ENCODE data around the gene RAB21. TPM values are rescaled to one million over a fixed set of nuclear protein-coding genes. Genes with fewer than 3 reads are reported as not detected.

The RAB21 gene
- total and polyA plus RNA-seq, 7 experiments from 2014 or later, result 21.8 to 81.7 (median 67.5) TPM

DNA sequence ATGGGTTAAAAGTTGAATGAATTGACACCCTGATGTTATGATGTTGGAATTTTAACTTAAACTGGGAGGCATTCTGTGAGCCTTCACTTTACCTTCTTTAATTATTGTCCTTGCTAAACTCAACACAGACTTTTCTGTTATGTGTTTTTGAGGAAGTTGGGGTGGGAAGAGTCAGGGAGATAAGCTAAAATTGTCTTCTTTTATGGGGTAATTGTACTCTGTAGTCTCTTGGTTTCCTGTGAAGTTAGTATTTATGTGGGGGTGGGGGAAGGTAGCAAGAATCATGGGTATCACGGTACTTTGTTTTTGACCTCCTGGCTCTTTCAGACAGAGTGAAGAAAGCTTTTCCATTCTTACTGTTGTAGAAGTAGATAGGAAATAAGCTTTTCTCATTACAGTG lies 32.9 kb downstream of the RAB21 start:
- Histone ChIP-seq H3K4me3 (ENCODE audit: low read length) (no peak overlapping the region), H3K9me3 (ENCODE audit: control insufficient read depth in 2 of 3, low read length in 3 of 3) (no peaks in the 10 kb centered on the region), H3K36me3 (ENCODE audit: control insufficient read depth in 2 of 3, insufficient read depth in 3 of 3, low read length in 3 of 3) (peaks cover 0 to 25% (median 5%) of the 10 kb centered on the region in 3 experiments), H3K27ac (ENCODE audit: low read depth, low read length) (peak overlapping the region; percentile 3), H3K4me1 (ENCODE audit: control insufficient read depth in 2 of 2, insufficient read depth in 2 of 2, low read length in 2 of 2) (peaks cover 0 to 6% of the 10 kb centered on the region in 2 donors), H3K27me3 (ENCODE audit: control insufficient read depth in 2 of 2, insufficient read depth in 2 of 2, low read length in 2 of 2) (no peaks in the 10 kb centered on the region)
- Mint-ChIP-seq H3K4me1 (peaks cover 10 to 29% (median 15%) of the 10 kb centered on the region in 7 donors), H3K36me3 (peaks cover 0 to 29% (median 19%) of the 10 kb centered on the region in 5 donors), H3K27me3 (no peaks in the 10 kb centered on the region), H3K9me3 (no peaks in the 10 kb centered on the region), H3K4me3 (peak overlapping the region in 5 of 10 donors; percentile 9 to 41 (median 22)), H3K27ac (peak overlapping the region; percentile 3 to 88 (median 73))
- intact Hi-C loops (cut with micrococcal nuclease), result no loop called here
- peak in 1 of 9 donors; percentile 9 for DNase-seq
- ATAC-seq, result peak; percentile 41
- ChIA-PET CTCF (interaction anchor here (0.8 kb wide), 1 partner anchor 151 kb away, joined by 3 read pairs; no protein-coding TSS in a partner anchor), POLR2A (interaction anchor here (0.6 kb wide), 1 partner anchor 89 kb away, joined by 3 read pairs; no protein-coding TSS in a partner anchor)

DNA sequence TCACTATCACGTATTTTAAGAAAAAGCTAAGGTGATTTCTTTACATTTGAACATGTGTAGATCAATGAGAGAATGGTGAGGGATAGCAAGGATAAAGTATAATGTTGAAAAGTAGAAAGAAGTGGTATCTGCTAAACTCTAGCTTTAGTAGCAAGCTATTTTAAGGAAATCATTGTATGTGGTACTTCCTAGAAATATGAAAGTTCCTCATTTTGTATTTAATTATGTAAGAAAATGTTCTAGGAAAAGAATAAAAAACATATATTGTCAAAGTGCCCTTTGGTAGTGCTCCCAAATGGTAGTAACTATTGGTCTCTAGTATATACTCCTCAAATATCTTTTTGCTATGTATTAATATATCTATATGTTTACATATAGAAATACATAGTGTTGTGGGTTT lies 35.7 kb downstream of the RAB21 start:
- Mint-ChIP-seq H3K27ac (peak overlapping the region in 2 of 9 donors; percentile 52 to 72), H3K36me3 (peaks cover 0 to 16% (median 9%) of the 10 kb centered on the region in 5 donors), H3K4me3 (no peak overlapping the region), H3K4me1 (peaks cover 10 to 26% (median 15%) of the 10 kb centered on the region in 7 donors), H3K9me3 (no peaks in the 10 kb centered on the region), H3K27me3 (no peaks in the 10 kb centered on the region)
- ATAC-seq (no peak), DNase-seq (no peak)
- no peaks in the 10 kb centered on the region for H3K9me3 ChIP-seq (ENCODE audit: control insufficient read depth in 2 of 3, low read length in 3 of 3)
- peaks cover 0 to 11% (median 0%) of the 10 kb centered on the region in 3 experiments for H3K36me3 ChIP-seq (ENCODE audit: control insufficient read depth in 2 of 3, insufficient read depth in 3 of 3, low read length in 3 of 3)
- POLR2A ChIA-PET, result interaction anchor here (1.0 kb wide), 1 partner anchor 50 kb away, joined by 4 read pairs; the partner anchor contains the start of gene TBC1D15
- H3K27ac ChIP-seq (ENCODE audit: low read depth, low read length), result no peak overlapping the region
- CTCF ChIA-PET, result no interaction called here
- H3K27me3 ChIP-seq (ENCODE audit: control insufficient read depth in 2 of 2, insufficient read depth in 2 of 2, low read length in 2 of 2), result no peaks in the 10 kb centered on the region
- H3K4me1 ChIP-seq (ENCODE audit: control insufficient read depth in 2 of 2, insufficient read depth in 2 of 2, low read length in 2 of 2), result peaks cover 0 to 6% of the 10 kb centered on the region in 2 donors
- no peak overlapping the region for H3K4me3 ChIP-seq (ENCODE audit: low read length)
- intact Hi-C loops (cut with micrococcal nuclease), result no loop called here

DNA sequence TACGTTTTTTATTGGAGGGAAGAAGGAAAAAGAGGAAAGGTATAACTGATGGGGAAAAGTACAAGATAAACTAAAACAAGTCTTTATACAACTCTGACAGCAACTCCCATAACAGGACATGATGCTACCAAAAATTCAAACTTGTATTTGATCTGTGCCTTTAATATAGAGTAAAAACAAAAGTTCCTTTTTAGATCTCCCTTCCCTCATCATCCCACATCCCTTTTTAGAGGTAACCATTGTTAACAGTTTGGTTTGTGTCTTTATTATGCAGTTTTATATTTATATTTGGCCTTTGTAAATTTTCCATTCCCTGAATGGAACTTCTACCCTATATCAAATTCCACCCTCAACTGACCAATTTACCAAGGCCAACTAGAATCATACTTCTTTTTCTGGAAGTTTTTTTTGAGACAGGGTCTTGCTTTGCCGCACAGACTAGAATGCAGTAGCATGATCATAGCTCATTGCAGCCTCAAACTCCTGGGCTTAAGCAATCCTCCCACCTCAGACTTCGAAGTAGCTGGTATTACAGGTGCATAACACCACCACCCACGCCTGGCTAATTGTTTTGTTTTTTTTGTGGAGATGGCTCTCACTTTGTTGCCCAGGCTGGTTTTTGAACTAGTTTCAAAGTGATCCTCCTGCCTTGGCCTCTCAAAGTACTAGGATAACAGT lies 36.9 kb downstream of the RAB21 start:
- Mint-ChIP-seq H3K9me3 (no peaks in the 10 kb centered on the region), H3K36me3 (peaks cover 0 to 10% (median 8%) of the 10 kb centered on the region in 5 donors), H3K27me3 (no peaks in the 10 kb centered on the region), H3K4me3 (no peak overlapping the region), H3K27ac (peak overlapping the region in 6 of 9 donors; percentile 5 to 73 (median 36)), H3K4me1 (peaks cover 10 to 22% (median 13%) of the 10 kb centered on the region in 7 donors)
- intact Hi-C loops (cut with micrococcal nuclease), result no loop called here
- no peak overlapping the region for H3K4me3 ChIP-seq (ENCODE audit: low read length)
- ATAC-seq (no peak), DNase-seq (no peak)
- POLR2A ChIA-PET, result no interaction called here
- no peaks in the 10 kb centered on the region for H3K9me3 ChIP-seq (ENCODE audit: control insufficient read depth in 2 of 3, low read length in 3 of 3)
- CTCF ChIA-PET, result interaction anchor here (1.4 kb wide), 1 partner anchor 12 kb away, joined by 5 read pairs; no protein-coding TSS in a partner anchor
- H3K27ac ChIP-seq (ENCODE audit: low read depth, low read length), result no peak overlapping the region
- peaks cover 0 to 3% (median 0%) of the 10 kb centered on the region in 3 experiments for H3K36me3 ChIP-seq (ENCODE audit: control insufficient read depth in 2 of 3, insufficient read depth in 3 of 3, low read length in 3 of 3)
- peaks cover 0 to 6% of the 10 kb centered on the region in 2 donors for H3K4me1 ChIP-seq (ENCODE audit: control insufficient read depth in 2 of 2, insufficient read depth in 2 of 2, low read length in 2 of 2)
- H3K27me3 ChIP-seq (ENCODE audit: control insufficient read depth in 2 of 2, insufficient read depth in 2 of 2, low read length in 2 of 2), result no peaks in the 10 kb centered on the region

DNA sequence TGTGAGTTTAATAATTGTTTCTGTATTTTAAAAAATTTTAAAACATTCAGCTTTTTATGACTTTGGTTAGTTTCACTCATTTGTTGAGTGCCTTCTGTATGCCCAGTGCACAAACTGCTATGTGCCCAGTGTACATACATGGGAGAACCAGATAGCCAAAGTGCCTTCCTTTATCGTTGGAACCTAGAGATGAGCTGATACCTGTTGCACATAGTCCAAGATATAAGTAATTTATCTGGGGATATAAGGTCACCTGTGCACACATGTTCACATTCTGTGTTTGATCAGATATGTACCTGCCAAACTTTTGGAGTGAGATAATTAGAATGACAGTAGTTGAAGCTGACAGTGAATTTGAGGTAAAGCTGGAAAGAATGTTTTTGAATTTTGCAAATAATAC lies 37.9 kb downstream of the RAB21 start:
- Mint-ChIP-seq H3K27ac (no peak overlapping the region), H3K4me1 (peaks cover 3 to 14% (median 8%) of the 10 kb centered on the region in 7 donors), H3K4me3 (no peak overlapping the region), H3K27me3 (no peaks in the 10 kb centered on the region), H3K9me3 (no peaks in the 10 kb centered on the region), H3K36me3 (peaks cover 0 to 7% (median 4%) of the 10 kb centered on the region in 5 donors)
- Histone ChIP-seq H3K27ac (ENCODE audit: low read depth, low read length) (no peak overlapping the region), H3K36me3 (ENCODE audit: control insufficient read depth in 2 of 3, insufficient read depth in 3 of 3, low read length in 3 of 3) (no peaks in the 10 kb centered on the region), H3K4me1 (ENCODE audit: control insufficient read depth in 2 of 2, insufficient read depth in 2 of 2, low read length in 2 of 2) (peaks cover 0 to 3% of the 10 kb centered on the region in 2 donors), H3K9me3 (ENCODE audit: control insufficient read depth in 2 of 3, low read length in 3 of 3) (no peaks in the 10 kb centered on the region), H3K4me3 (ENCODE audit: low read length) (no peak overlapping the region), H3K27me3 (ENCODE audit: control insufficient read depth in 2 of 2, insufficient read depth in 2 of 2, low read length in 2 of 2) (no peaks in the 10 kb centered on the region)
- intact Hi-C loops (cut with micrococcal nuclease), result no loop called here
- POLR2A ChIA-PET, result no interaction called here
- CTCF ChIA-PET, result interaction anchor here (1.4 kb wide), 1 partner anchor 13 kb away, joined by 5 read pairs; no protein-coding TSS in a partner anchor
- ATAC-seq, result no peak
- DNase-seq, result no peak

DNA sequence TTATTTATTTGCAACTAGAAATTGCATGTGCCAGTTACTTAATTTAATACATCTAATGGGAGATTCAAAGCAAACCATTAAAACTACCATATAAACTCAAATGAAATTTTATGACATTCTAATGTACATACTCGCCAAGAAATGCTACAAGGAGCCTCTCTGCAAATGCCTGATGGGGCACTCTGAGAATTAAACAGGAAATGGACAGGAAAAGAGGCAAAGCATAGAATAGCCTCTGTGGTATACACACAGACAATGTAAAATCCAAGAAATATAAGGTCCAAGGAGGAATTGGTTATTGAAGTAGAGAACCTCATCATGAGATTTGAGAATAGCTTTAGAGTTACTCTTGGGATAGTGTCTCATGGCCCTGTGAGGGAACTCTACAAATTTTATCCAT lies 41.2 kb downstream of the RAB21 start:
- DNase-seq (no peak), ATAC-seq (no peak)
- Histone ChIP-seq H3K9me3 (ENCODE audit: control insufficient read depth in 2 of 3, low read length in 3 of 3) (no peaks in the 10 kb centered on the region), H3K27ac (ENCODE audit: low read depth, low read length) (no peak overlapping the region), H3K27me3 (ENCODE audit: control insufficient read depth in 2 of 2, insufficient read depth in 2 of 2, low read length in 2 of 2) (no peaks in the 10 kb centered on the region), H3K36me3 (ENCODE audit: control insufficient read depth in 2 of 3, insufficient read depth in 3 of 3, low read length in 3 of 3) (no peaks in the 10 kb centered on the region), H3K4me3 (ENCODE audit: low read length) (no peak overlapping the region), H3K4me1 (ENCODE audit: control insufficient read depth in 2 of 2, insufficient read depth in 2 of 2, low read length in 2 of 2) (no peaks in the 10 kb centered on the region)
- Mint-ChIP-seq H3K4me3 (no peak overlapping the region), H3K9me3 (no peaks in the 10 kb centered on the region), H3K36me3 (peaks cover 0 to 3% (median 0%) of the 10 kb centered on the region in 5 donors), H3K27me3 (no peaks in the 10 kb centered on the region), H3K4me1 (peaks cover 0 to 10% (median 0%) of the 10 kb centered on the region in 7 donors), H3K27ac (no peak overlapping the region)
- CTCF ChIA-PET, result no interaction called here
- intact Hi-C loops (cut with micrococcal nuclease), result no loop called here
- POLR2A ChIA-PET, result interaction anchor here (0.6 kb wide), 1 partner anchor 40 kb away, joined by 3 read pairs; no protein-coding TSS in a partner anchor

DNA sequence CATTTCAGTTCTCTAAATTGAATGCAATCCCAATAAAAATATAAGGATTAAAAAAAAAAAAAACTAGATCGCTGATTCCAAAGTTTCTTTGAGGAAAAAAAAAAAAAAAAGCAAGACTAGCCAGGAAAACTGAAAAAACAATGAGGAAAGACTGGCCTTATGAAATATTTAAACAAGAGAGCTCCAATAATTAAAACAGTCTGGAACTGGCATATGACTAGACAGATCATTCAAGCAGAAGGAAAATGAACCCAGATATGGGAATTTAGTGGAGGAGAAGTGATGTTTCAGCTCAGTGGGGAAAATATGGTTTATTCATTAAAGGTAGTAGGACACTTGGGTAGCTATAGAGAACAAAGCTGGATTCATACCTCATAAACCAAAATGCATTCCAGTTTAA lies 42.9 kb downstream of the RAB21 start:
- H3K27ac ChIP-seq (ENCODE audit: low read depth, low read length), result no peak overlapping the region
- Mint-ChIP-seq H3K4me1 (peaks cover 0 to 10% (median 0%) of the 10 kb centered on the region in 7 donors), H3K9me3 (no peaks in the 10 kb centered on the region), H3K27me3 (no peaks in the 10 kb centered on the region), H3K4me3 (no peak overlapping the region), H3K36me3 (no peaks in the 10 kb centered on the region), H3K27ac (no peak overlapping the region)
- ChIA-PET CTCF (interaction anchor here (0.6 to 0.7 kb wide), 2 partner anchors 92 to 153 kb away, joined by 3 read pairs; no protein-coding TSS in a partner anchor), POLR2A (no interaction called here)
- no peaks in the 10 kb centered on the region for H3K9me3 ChIP-seq (ENCODE audit: control insufficient read depth in 2 of 3, low read length in 3 of 3)
- H3K36me3 ChIP-seq (ENCODE audit: control insufficient read depth in 2 of 3, insufficient read depth in 3 of 3, low read length in 3 of 3), result no peaks in the 10 kb centered on the region
- no peak overlapping the region for H3K4me3 ChIP-seq (ENCODE audit: low read length)
- no peaks in the 10 kb centered on the region for H3K4me1 ChIP-seq (ENCODE audit: control insufficient read depth in 2 of 2, insufficient read depth in 2 of 2, low read length in 2 of 2)
- ATAC-seq (no peak), DNase-seq (no peak)
- intact Hi-C loops (cut with micrococcal nuclease), result no loop called here
- H3K27me3 ChIP-seq (ENCODE audit: control insufficient read depth in 2 of 2, insufficient read depth in 2 of 2, low read length in 2 of 2), result no peaks in the 10 kb centered on the region

Measured in naive thymus-derived CD4-positive, alpha-beta T cell (primary cell).